ENCODE results near the gene GPT2. TPM values are rescaled to one million over a fixed set of nuclear protein-coding genes. Genes with fewer than 3 reads are reported as not detected.

Gene GPT2
- total RNA-seq, 1 experiment from 2014 or later: 19.4 TPM

- Histone ChIP-seq H3K9me3 (ENCODE audit: low read length) (no peaks in the 10 kb centered on the region), H3K27me3 (ENCODE audit: low read length) (no peaks in the 10 kb centered on the region), H3K9me2 (replicated peaks; ENCODE audit: low read length) (no peaks in the 10 kb centered on the region), H3K4me1 (ENCODE audit: insufficient read depth, low read length) (no peaks in the 10 kb centered on the region), H3K4me2 (ENCODE audit: low read length) (no peak overlapping the region), H2AFZ (ENCODE audit: low read length) (no peak overlapping the region), H3K27ac (ENCODE audit: low read length) (no peak overlapping the region), H3F3A (ENCODE audit: low read length, unreplicated experiment) (no peaks in the 10 kb centered on the region), H4K20me1 (ENCODE audit: low read length) (no peaks in the 10 kb centered on the region), H3K9ac (ENCODE audit: low read length) (no peak overlapping the region), H3K36me3 (ENCODE audit: low read depth, low read length) (no peaks in the 10 kb centered on the region), H3K79me2 (ENCODE audit: low read length) (no peaks in the 10 kb centered on the region), H3K4me3 (ENCODE audit: low read length) (no peak overlapping the region)
- ChIA-PET POLR2A (ENCODE audit: unreplicated experiment) (no interaction called here), CTCF (no interaction called here)
- no peak for TF ChIP-seq EZH2 (IDR thresholded peaks at IDR 0.05; ENCODE audit: low read length, unreplicated experiment)
- no peak for TF ChIP-seq EZH2phosphoT487 (IDR thresholded peaks at IDR 0.05; ENCODE audit: borderline replicate concordance, low read length)
- TF ChIP-seq, protein P1, sequence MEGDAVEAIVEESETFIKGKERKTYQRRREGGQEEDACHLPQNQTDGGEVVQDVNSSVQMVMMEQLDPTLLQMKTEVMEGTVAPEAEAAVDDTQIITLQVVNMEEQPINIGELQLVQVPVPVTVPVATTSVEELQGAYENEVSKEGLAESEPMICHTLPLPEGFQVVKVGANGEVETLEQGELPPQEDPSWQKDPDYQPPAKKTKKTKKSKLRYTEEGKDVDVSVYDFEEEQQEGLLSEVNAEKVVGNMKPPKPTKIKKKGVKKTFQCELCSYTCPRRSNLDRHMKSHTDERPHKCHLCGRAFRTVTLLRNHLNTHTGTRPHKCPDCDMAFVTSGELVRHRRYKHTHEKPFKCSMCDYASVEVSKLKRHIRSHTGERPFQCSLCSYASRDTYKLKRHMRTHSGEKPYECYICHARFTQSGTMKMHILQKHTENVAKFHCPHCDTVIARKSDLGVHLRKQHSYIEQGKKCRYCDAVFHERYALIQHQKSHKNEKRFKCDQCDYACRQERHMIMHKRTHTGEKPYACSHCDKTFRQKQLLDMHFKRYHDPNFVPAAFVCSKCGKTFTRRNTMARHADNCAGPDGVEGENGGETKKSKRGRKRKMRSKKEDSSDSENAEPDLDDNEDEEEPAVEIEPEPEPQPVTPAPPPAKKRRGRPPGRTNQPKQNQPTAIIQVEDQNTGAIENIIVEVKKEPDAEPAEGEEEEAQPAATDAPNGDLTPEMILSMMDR (conservative IDR thresholded peaks at IDR 0.05; ENCODE audit: low read depth, low read length): no peak
- intact Hi-C loops (cut with micrococcal nuclease): no loop called here
- no TSS peak for BruUV-seq (replicated peaks)
- DNase-seq: no peak
- no peak; the same call in 1 of the 2 replicates for ATAC-seq
Measured at GRCh38 chr16:46916980-46917379, 32.8 kb downstream of the GPT2 start.

DNA sequence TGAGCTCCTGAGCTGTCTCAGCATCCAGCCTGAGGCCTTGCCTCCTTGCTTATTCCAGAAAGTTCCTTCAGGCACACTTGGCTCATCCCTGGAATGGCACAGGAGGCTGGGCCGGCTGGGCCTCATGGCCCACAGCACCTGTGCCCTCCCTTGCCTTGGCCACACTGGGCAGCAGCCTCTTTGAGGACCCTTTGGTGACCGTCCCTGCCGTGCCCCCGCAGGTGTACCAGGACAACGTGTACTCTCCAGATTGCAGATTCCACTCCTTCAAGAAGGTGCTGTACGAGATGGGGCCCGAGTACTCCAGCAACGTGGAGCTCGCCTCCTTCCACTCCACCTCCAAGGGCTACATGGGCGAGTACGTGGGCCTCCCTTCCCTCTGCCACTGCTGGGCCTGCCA, 34.2 kb downstream of the GPT2 start:
- DNase-seq: no peak
- H3K4me2 ChIP-seq (ENCODE audit: low read length): no peak overlapping the region
- BruUV-seq (replicated peaks): no TSS peak
- ATAC-seq: no peak
- H3K9me2 ChIP-seq (replicated peaks; ENCODE audit: low read length): no peaks in the 10 kb centered on the region
- TF ChIP-seq EZH2 (IDR thresholded peaks at IDR 0.05; ENCODE audit: low read length, unreplicated experiment) (no peak), EZH2phosphoT487 (IDR thresholded peaks at IDR 0.05; ENCODE audit: borderline replicate concordance, low read length) (no peak)
- TF ChIP-seq, protein P1 (conservative IDR thresholded peaks at IDR 0.05; ENCODE audit: low read depth, low read length): no peak
- no peaks in the 10 kb centered on the region for H3K9me3 ChIP-seq (ENCODE audit: low read length)
- no peaks in the 10 kb centered on the region for H4K20me1 ChIP-seq (ENCODE audit: low read length)
- no peaks in the 10 kb centered on the region for H3K79me2 ChIP-seq (ENCODE audit: low read length)
- CTCF ChIA-PET: no interaction called here
- no peaks in the 10 kb centered on the region for H3F3A ChIP-seq (ENCODE audit: low read length, unreplicated experiment)
- no peak overlapping the region for H3K27ac ChIP-seq (ENCODE audit: low read length)
- H3K36me3 ChIP-seq (ENCODE audit: low read depth, low read length): no peaks in the 10 kb centered on the region
- no peak overlapping the region for H2AFZ ChIP-seq (ENCODE audit: low read length)
- intact Hi-C loops (cut with micrococcal nuclease): no loop called here
- H3K27me3 ChIP-seq (ENCODE audit: low read length): no peaks in the 10 kb centered on the region
- no peaks in the 10 kb centered on the region for H3K4me1 ChIP-seq (ENCODE audit: insufficient read depth, low read length)
- no peak overlapping the region for H3K4me3 ChIP-seq (ENCODE audit: low read length)
- no peak overlapping the region for H3K9ac ChIP-seq (ENCODE audit: low read length)
- POLR2A ChIA-PET (ENCODE audit: unreplicated experiment): no interaction called here

GRCh38 chr16:46918905-46919792, 35.0 kb downstream of the GPT2 start:
- Histone ChIP-seq H3K4me2 (ENCODE audit: low read length) (no peak overlapping the region), H3K4me3 (ENCODE audit: low read length) (no peak overlapping the region), H3K79me2 (ENCODE audit: low read length) (no peaks in the 10 kb centered on the region), H3K27ac (ENCODE audit: low read length) (no peak overlapping the region), H3K9me2 (replicated peaks; ENCODE audit: low read length) (no peaks in the 10 kb centered on the region), H3K4me1 (ENCODE audit: insufficient read depth, low read length) (no peaks in the 10 kb centered on the region), H2AFZ (ENCODE audit: low read length) (no peak overlapping the region), H4K20me1 (ENCODE audit: low read length) (no peaks in the 10 kb centered on the region), H3K9ac (ENCODE audit: low read length) (no peak overlapping the region), H3K9me3 (ENCODE audit: low read length) (no peaks in the 10 kb centered on the region), H3K36me3 (ENCODE audit: low read depth, low read length) (no peaks in the 10 kb centered on the region), H3K27me3 (ENCODE audit: low read length) (no peaks in the 10 kb centered on the region), H3F3A (ENCODE audit: low read length, unreplicated experiment) (no peaks in the 10 kb centered on the region)
- POLR2A ChIA-PET (ENCODE audit: unreplicated experiment): no interaction called here
- no TSS peak for BruUV-seq (replicated peaks)
- DNase-seq: no peak
- no peak for ATAC-seq
- no peak for TF ChIP-seq EZH2 (IDR thresholded peaks at IDR 0.05; ENCODE audit: low read length, unreplicated experiment)
- TF ChIP-seq, protein P1 (conservative IDR thresholded peaks at IDR 0.05; ENCODE audit: low read depth, low read length): no peak
- intact Hi-C loops (cut with micrococcal nuclease): no loop called here
- CTCF ChIA-PET: no interaction called here

Data from PC-3 (cell line).